ENCODE results near the gene SLX9.

DNA sequence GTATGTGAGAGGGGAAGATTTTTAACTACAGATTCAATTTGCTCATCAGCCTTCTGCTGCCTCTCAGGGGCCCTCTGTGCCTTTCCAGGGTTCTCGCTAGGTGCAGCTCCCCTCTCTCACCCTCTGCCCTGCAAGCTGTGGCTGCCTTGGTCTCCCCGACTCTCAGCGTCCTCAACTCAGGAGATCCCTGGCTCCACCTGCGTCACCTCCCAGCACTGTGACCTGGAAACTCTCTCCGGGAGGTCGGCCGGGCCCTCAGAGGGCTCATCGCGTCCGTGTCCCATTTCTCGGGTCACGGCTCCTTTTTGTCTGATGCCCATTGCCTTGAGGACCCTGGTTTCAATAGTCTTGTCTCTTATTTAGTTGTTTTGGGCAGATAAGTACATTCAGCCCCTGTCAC, 71.0 kb downstream of the SLX9 start:
- TF ChIP-seq ATF2 (CRISPR knock-in tag; IDR thresholded peaks at IDR 0.05; ENCODE audit: borderline replicate concordance, low read depth), result no peak
- TF ChIP-seq, protein P1, sequence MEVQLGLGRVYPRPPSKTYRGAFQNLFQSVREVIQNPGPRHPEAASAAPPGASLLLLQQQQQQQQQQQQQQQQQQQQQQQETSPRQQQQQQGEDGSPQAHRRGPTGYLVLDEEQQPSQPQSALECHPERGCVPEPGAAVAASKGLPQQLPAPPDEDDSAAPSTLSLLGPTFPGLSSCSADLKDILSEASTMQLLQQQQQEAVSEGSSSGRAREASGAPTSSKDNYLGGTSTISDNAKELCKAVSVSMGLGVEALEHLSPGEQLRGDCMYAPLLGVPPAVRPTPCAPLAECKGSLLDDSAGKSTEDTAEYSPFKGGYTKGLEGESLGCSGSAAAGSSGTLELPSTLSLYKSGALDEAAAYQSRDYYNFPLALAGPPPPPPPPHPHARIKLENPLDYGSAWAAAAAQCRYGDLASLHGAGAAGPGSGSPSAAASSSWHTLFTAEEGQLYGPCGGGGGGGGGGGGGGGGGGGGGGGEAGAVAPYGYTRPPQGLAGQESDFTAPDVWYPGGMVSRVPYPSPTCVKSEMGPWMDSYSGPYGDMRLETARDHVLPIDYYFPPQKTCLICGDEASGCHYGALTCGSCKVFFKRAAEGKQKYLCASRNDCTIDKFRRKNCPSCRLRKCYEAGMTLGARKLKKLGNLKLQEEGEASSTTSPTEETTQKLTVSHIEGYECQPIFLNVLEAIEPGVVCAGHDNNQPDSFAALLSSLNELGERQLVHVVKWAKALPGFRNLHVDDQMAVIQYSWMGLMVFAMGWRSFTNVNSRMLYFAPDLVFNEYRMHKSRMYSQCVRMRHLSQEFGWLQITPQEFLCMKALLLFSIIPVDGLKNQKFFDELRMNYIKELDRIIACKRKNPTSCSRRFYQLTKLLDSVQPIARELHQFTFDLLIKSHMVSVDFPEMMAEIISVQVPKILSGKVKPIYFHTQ (CRISPR knock-in tag; IDR thresholded peaks at IDR 0.05), result no peak
- TF ChIP-seq E2F4 (CRISPR knock-in tag; IDR thresholded peaks at IDR 0.05; ENCODE audit: borderline replicate concordance, low read depth), result no peak
- TF ChIP-seq ZNF512 (CRISPR knock-in tag; IDR thresholded peaks at IDR 0.05; ENCODE audit: borderline replicate concordance), result no peak
- TF ChIP-seq, protein P2, sequence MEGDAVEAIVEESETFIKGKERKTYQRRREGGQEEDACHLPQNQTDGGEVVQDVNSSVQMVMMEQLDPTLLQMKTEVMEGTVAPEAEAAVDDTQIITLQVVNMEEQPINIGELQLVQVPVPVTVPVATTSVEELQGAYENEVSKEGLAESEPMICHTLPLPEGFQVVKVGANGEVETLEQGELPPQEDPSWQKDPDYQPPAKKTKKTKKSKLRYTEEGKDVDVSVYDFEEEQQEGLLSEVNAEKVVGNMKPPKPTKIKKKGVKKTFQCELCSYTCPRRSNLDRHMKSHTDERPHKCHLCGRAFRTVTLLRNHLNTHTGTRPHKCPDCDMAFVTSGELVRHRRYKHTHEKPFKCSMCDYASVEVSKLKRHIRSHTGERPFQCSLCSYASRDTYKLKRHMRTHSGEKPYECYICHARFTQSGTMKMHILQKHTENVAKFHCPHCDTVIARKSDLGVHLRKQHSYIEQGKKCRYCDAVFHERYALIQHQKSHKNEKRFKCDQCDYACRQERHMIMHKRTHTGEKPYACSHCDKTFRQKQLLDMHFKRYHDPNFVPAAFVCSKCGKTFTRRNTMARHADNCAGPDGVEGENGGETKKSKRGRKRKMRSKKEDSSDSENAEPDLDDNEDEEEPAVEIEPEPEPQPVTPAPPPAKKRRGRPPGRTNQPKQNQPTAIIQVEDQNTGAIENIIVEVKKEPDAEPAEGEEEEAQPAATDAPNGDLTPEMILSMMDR (IDR thresholded peaks at IDR 0.05), result no peak
- no peak for TF ChIP-seq FOXK1 (CRISPR knock-in tag; IDR thresholded peaks at IDR 0.05)
- TF ChIP-seq NR2C2 (CRISPR knock-in tag; IDR thresholded peaks at IDR 0.05), result no peak
